Neural cell (in vitro differentiated cells): ENCODE results near the gene CLSTN2.

ENCODE experiments used
- EP300 ChIP-seq: fragments of 450-650 bp; conservative IDR thresholded peaks from 2 replicates; pipeline ENCODE4 v1.6.1; 2014; ENCODE audit warnings: antibody characterized with exemption, mild to moderate bottlenecking, moderate library complexity; ENCODE audit not compliant: poor library complexity, severe bottlenecking
- RAD21 ChIP-seq: fragments of 450-650 bp; conservative IDR thresholded peaks from 2 replicates; pipeline ENCODE4 v1.6.1; 2014; ENCODE audit warnings: antibody characterized with exemption, mild to moderate bottlenecking, moderate library complexity
- SMC3 ChIP-seq: fragments of 450-650 bp; conservative IDR thresholded peaks from 2 replicates; pipeline ENCODE4 v1.6.1; 2014; ENCODE audit warnings: antibody characterized with exemption, mild to moderate bottlenecking, moderate library complexity; ENCODE audit not compliant: poor library complexity
- TAF1 ChIP-seq: IDR thresholded peaks from 2 replicates; pipeline ENCODE4 v1.6.1; 2012; ENCODE audit warnings: low read depth
- TF ChIP-seq, protein P1 (sequence below): fragments of 450-650 bp; IDR thresholded peaks from 2 replicates; pipeline ENCODE4 v1.5.1; 2014; ENCODE audit warnings: antibody characterized with exemption, mild to moderate bottlenecking, moderate library complexity; ENCODE audit not compliant: poor library complexity, severe bottlenecking

DNA sequence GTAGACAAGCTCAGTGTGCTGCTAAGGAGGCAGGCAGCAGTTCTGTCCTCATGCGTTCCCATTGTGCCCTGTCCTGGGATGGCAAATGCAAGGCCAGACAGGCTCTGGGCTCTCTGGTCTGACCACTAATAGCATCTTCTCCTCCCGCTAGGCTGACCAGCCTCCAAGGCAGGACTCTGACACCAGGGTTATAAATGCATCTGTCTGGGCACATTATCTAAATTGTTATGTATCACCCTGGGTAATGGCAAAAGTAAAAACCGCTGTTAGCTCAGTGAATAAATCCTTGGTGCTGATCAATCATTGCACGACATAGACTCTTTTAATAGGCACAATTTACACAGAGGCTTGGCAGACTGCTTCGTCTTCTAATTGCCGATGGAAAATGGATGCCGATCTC is 85.6 kb downstream of the CLSTN2 start:
- TF ChIP-seq, protein P1, sequence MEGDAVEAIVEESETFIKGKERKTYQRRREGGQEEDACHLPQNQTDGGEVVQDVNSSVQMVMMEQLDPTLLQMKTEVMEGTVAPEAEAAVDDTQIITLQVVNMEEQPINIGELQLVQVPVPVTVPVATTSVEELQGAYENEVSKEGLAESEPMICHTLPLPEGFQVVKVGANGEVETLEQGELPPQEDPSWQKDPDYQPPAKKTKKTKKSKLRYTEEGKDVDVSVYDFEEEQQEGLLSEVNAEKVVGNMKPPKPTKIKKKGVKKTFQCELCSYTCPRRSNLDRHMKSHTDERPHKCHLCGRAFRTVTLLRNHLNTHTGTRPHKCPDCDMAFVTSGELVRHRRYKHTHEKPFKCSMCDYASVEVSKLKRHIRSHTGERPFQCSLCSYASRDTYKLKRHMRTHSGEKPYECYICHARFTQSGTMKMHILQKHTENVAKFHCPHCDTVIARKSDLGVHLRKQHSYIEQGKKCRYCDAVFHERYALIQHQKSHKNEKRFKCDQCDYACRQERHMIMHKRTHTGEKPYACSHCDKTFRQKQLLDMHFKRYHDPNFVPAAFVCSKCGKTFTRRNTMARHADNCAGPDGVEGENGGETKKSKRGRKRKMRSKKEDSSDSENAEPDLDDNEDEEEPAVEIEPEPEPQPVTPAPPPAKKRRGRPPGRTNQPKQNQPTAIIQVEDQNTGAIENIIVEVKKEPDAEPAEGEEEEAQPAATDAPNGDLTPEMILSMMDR, result no peak
- TF ChIP-seq SMC3 (no peak), TAF1 (no peak), RAD21 (no peak), EP300 (no peak)
